GM15510 (cell line): ENCODE data around the gene GTSF1L.

Source experiments
- POLR2A ChIP-seq: IDR thresholded peaks from 3 replicates; pipeline ENCODE4 v1.6.1; 2011; ENCODE audit warnings: borderline replicate concordance; ENCODE audit not compliant: insufficient read length; ENCODE audit errors: extremely low read depth

Gene GTSF1L

GRCh38 chr20:43726811-43727338 is at the start of gene GTSF1L:
Gene GTSF1L, minus strand, starts transcription at chr20:43727002. Its CDS starts 308 bp downstream, at chr20:43726694.
- no peak for TF ChIP-seq POLR2A

GRCh38 chr20:43774754-43775153 is 48.0 kb upstream of the GTSF1L start:
- TF ChIP-seq POLR2A, result no peak

GRCh38 chr20:43771503-43772190 is 44.8 kb upstream of the GTSF1L start:
- no peak for TF ChIP-seq POLR2A

GRCh38 chr20:43770342-43770741 is 43.5 kb upstream of the GTSF1L start:
- no peak for TF ChIP-seq POLR2A

- no peak for TF ChIP-seq POLR2A
These were observed 41.1 kb upstream of the GTSF1L start for GRCh38 chr20:43767686-43768474.

GRCh38 chr20:43766917-43767316 is 40.1 kb upstream of the GTSF1L start:
- TF ChIP-seq POLR2A, result no peak

GRCh38 chr20:43766385-43766784 is 39.6 kb upstream of the GTSF1L start:
- TF ChIP-seq POLR2A, result no peak

- no peak for TF ChIP-seq POLR2A
These were observed 39.1 kb upstream of the GTSF1L start for GRCh38 chr20:43765916-43766315.

- TF ChIP-seq POLR2A, result no peak
These were observed 36.1 kb upstream of the GTSF1L start for GRCh38 chr20:43762911-43763310.

- no peak for TF ChIP-seq POLR2A
These were observed 34.9 kb upstream of the GTSF1L start for GRCh38 chr20:43761386-43762340.

GRCh38 chr20:43755851-43756250 is 29.0 kb upstream of the GTSF1L start:
- no peak for TF ChIP-seq POLR2A

- TF ChIP-seq POLR2A, result no peak
These were observed 28.6 kb upstream of the GTSF1L start for GRCh38 chr20:43755390-43755789.

- no peak for TF ChIP-seq POLR2A
These were observed 25.9 kb upstream of the GTSF1L start for GRCh38 chr20:43752561-43753301.

GRCh38 chr20:43752051-43752360 is 25.2 kb upstream of the GTSF1L start:
- TF ChIP-seq POLR2A, result no peak
